Measurements from ENCODE around the gene C20orf144.

GRCh38 chr20:33645072-33645358 lies 17.1 kb upstream of the C20orf144 start:
- TF ChIP-seq CTCF (conservative IDR thresholded peaks at IDR 0.05; ENCODE audit: low read length) (no peak), EZH2phosphoT487 (IDR thresholded peaks at IDR 0.05; ENCODE audit: borderline replicate concordance, low read depth, low read length) (no peak)
